ENCODE data around the gene VWCE.

VWCE gene, protein sequence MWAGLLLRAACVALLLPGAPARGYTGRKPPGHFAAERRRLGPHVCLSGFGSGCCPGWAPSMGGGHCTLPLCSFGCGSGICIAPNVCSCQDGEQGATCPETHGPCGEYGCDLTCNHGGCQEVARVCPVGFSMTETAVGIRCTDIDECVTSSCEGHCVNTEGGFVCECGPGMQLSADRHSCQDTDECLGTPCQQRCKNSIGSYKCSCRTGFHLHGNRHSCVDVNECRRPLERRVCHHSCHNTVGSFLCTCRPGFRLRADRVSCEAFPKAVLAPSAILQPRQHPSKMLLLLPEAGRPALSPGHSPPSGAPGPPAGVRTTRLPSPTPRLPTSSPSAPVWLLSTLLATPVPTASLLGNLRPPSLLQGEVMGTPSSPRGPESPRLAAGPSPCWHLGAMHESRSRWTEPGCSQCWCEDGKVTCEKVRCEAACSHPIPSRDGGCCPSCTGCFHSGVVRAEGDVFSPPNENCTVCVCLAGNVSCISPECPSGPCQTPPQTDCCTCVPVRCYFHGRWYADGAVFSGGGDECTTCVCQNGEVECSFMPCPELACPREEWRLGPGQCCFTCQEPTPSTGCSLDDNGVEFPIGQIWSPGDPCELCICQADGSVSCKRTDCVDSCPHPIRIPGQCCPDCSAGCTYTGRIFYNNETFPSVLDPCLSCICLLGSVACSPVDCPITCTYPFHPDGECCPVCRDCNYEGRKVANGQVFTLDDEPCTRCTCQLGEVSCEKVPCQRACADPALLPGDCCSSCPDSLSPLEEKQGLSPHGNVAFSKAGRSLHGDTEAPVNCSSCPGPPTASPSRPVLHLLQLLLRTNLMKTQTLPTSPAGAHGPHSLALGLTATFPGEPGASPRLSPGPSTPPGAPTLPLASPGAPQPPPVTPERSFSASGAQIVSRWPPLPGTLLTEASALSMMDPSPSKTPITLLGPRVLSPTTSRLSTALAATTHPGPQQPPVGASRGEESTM

DNA sequence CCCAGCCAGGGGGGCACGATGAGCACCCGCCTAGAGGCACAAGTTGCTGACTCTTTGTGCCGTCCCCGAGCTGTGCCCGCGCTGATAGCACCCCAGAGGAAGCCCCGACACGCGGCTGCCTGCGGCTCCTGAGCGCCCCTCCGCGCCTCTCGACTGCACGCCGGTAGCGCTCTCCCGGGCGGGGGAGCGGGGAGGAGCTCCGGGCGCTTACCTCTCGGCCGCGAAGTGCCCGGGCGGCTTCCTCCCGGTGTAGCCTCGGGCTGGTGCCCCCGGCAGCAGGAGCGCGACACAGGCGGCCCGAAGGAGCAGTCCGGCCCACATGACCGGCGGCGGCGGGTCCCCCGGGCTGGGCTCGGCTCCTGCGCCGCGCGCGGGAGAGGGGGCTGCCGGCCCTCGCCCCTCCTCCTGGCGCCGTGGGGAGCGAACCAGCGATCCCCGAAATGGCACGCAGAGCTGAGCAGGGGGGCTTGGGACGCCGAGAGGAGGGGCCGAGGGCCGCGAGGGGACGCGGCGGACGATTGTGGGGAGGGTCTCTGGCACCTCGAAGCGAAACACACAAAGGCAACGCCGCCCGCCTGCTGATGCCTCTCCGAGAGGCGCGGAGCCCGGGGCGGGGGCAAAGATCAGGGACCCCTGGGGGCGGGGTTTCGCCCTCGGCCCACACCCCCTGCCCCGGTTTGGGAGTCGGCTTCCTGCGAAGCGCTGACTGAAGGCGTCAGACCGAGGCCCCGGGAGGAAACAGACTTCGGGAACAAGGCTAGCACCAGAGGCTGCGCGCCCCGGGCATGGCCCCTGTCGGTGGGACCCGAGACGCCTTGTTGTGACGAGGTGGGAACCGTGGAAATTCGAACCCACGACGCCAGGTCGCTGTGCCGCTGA lies at the start of gene VWCE:
VWCE (minus strand) TSS at position 600 of the 879 bp plus-strand sequence; CDS start at position 321, 279 bp downstream.
- H3K27me3 ChIP-seq (ENCODE audit: insufficient read depth, low read length) = no peaks in the 10 kb centered on the region
- H2AFZ ChIP-seq (ENCODE audit: low read length, unreplicated experiment) = no peak within 1 kb of the TSS
- H3K36me3 ChIP-seq (ENCODE audit: insufficient read depth, low read length) = peaks cover 8% of the 10 kb centered on the region; the same call in 1 of the 2 replicates
- H3K4me1 ChIP-seq (ENCODE audit: control insufficient read depth, insufficient read depth, low read length, unreplicated experiment) = peaks cover 32% of the 10 kb centered on the region
- no peak within 1 kb of the TSS; the same call in 1 of the 2 replicates for H3K27ac ChIP-seq (ENCODE audit: low read depth, low read length)
- peak within 1 kb of the TSS; percentile 69 for H3K4me3 ChIP-seq (ENCODE audit: low read depth, low read length)
- no peaks in the 10 kb centered on the region for H3K79me2 ChIP-seq (ENCODE audit: control insufficient read depth, insufficient read depth, low read length, unreplicated experiment)

DNA sequence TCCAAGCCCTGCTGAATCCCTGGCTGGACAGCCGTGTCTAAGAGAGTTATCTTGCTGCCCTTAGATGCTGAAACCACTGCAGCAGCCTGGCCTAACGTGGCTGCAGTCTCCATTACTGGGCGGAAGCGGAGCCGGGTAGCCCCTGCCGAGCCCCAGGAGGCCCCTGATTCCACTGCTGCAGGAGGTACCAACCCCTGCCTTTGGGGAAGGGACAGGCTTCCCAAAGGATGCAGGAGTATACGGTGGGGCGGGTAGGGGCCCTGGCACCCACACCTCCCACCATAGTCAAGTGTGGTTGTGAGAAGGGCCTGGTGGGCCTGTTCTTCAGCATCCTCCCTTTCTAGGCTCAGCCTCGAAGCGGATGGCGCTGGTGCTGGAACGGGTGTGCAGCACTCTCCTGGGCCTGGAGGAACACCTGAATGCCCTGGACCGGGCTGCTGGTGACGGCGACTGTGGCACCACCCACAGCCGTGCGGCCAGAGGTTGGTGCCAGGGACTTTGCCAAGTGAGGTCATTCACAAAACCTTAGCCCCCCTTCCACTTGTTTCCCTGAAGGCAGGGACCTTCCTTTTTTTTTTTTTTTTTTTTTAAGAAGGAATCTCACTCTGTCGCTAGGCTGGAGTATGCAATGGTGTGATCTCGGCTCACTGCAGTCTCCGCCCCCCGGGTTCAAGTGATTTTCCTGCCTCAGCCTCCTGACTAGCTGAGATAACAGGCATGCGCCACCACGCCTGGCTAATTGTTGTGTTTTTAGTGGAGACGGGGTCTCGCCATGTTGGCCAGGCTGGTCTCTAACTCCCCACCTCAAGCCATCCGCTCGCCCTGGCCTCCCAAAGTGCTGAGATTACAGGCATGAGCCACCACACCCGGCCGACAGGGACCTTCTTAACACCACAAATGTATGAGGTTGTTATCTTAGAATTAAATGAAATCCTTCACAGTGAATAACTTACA lies 49.0 kb upstream of the VWCE start:
- Histone ChIP-seq H3K4me1 (ENCODE audit: control insufficient read depth, insufficient read depth, low read length, unreplicated experiment) (peaks cover 12% of the 10 kb centered on the region), H3K4me3 (ENCODE audit: low read depth, low read length) (no peak overlapping the region), H3K27me3 (ENCODE audit: insufficient read depth, low read length) (no peaks in the 10 kb centered on the region), H3K27ac (ENCODE audit: low read depth, low read length) (no peak overlapping the region), H2AFZ (ENCODE audit: low read length, unreplicated experiment) (no peak overlapping the region), H3K36me3 (ENCODE audit: insufficient read depth, low read length) (no peaks in the 10 kb centered on the region), H3K79me2 (ENCODE audit: control insufficient read depth, insufficient read depth, low read length, unreplicated experiment) (no peaks in the 10 kb centered on the region)

DNA sequence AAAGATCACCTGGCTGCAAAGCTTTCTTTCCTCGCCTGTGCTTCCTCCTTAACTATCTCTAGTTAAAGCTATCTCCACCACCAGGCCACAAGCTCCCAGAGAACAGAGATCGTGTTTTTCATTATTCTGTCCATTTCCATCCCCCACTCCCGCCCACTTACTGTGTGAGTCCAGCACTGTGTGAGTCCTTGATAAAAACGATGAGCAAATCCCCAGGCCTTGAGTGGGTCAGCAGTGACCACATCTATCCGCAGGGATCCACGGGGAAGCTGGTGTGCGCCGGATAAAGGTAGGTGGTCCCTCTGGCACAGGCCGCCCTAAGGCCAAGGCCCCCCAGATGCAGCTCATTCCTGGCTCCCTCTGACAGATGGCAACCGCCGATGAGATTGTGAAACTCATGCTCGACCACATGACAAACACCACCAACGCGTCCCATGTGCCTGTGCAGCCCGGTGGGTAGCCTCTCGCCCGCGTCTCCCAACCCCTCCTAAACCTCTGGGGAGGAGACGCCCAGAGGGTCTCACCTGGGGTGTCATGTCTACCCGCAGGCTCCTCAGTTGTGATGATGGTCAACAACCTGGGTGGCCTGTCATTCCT lies 47.2 kb upstream of the VWCE start:
- Histone ChIP-seq H2AFZ (ENCODE audit: low read length, unreplicated experiment) (no peak overlapping the region), H3K4me1 (ENCODE audit: control insufficient read depth, insufficient read depth, low read length, unreplicated experiment) (no peaks in the 10 kb centered on the region), H3K79me2 (ENCODE audit: control insufficient read depth, insufficient read depth, low read length, unreplicated experiment) (no peaks in the 10 kb centered on the region), H3K27me3 (ENCODE audit: insufficient read depth, low read length) (no peaks in the 10 kb centered on the region), H3K4me3 (ENCODE audit: low read depth, low read length) (no peak overlapping the region), H3K27ac (ENCODE audit: low read depth, low read length) (no peak overlapping the region), H3K36me3 (ENCODE audit: insufficient read depth, low read length) (0 out of 2 replicates have a peak, but pooled peaks cover 3% of the 10 kb centered on the region)

DNA sequence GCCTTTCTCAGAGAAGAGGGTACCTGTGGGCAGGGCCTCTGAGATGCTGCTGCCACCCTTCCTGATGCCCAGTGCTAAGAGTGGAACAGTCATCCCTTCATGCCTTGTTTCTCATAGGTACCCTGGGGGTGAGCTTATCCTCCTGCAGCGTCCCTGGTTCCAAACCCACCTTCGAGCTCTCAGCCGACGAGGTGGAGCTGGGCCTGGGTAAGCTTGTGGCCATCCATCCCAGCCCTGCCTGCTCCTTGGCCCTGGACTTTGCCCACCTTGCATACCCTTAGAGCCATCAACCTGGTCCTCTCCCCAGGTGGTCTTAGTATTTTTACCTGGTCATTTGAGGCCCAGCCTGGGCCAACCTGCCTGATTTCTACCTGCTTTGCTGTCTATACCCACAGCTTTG lies 46.6 kb upstream of the VWCE start:
- H3K4me3 ChIP-seq (ENCODE audit: low read depth, low read length) = no peak overlapping the region
- H2AFZ ChIP-seq (ENCODE audit: low read length, unreplicated experiment) = no peak overlapping the region
- H3K27ac ChIP-seq (ENCODE audit: low read depth, low read length) = no peak overlapping the region
- no peaks in the 10 kb centered on the region for H3K79me2 ChIP-seq (ENCODE audit: control insufficient read depth, insufficient read depth, low read length, unreplicated experiment)
- 0 out of 2 replicates have a peak, but pooled peaks cover 3% of the 10 kb centered on the region for H3K36me3 ChIP-seq (ENCODE audit: insufficient read depth, low read length)
- no peaks in the 10 kb centered on the region for H3K4me1 ChIP-seq (ENCODE audit: control insufficient read depth, insufficient read depth, low read length, unreplicated experiment)
- H3K27me3 ChIP-seq (ENCODE audit: insufficient read depth, low read length) = no peaks in the 10 kb centered on the region

DNA sequence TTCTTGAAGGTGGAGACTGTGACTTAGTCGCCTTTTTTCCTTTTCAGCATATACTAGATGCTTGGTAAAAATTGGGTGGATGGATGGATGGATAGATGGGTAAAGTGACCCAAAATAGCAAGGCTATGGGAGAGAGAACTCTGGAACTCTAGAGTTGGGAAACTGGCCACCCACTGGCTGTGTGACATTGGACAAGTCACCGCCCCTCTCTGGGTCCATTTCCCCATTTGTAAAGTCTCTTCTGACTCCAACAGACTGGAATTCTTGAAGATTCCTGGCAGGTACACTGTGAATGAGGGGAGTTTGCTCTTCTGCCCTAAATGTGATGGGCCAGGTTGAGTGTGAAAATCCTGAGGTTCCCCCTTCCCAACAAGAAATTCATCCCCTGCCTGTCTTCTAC lies 45.9 kb upstream of the VWCE start:
- H3K27me3 ChIP-seq (ENCODE audit: insufficient read depth, low read length) = no peaks in the 10 kb centered on the region
- 0 out of 2 replicates have a peak, but pooled peaks cover 3% of the 10 kb centered on the region for H3K36me3 ChIP-seq (ENCODE audit: insufficient read depth, low read length)
- no peak overlapping the region for H3K4me3 ChIP-seq (ENCODE audit: low read depth, low read length)
- no peak overlapping the region for H3K27ac ChIP-seq (ENCODE audit: low read depth, low read length)
- no peaks in the 10 kb centered on the region for H3K4me1 ChIP-seq (ENCODE audit: control insufficient read depth, insufficient read depth, low read length, unreplicated experiment)
- no peak overlapping the region for H2AFZ ChIP-seq (ENCODE audit: low read length, unreplicated experiment)
- no peaks in the 10 kb centered on the region for H3K79me2 ChIP-seq (ENCODE audit: control insufficient read depth, insufficient read depth, low read length, unreplicated experiment)

DNA sequence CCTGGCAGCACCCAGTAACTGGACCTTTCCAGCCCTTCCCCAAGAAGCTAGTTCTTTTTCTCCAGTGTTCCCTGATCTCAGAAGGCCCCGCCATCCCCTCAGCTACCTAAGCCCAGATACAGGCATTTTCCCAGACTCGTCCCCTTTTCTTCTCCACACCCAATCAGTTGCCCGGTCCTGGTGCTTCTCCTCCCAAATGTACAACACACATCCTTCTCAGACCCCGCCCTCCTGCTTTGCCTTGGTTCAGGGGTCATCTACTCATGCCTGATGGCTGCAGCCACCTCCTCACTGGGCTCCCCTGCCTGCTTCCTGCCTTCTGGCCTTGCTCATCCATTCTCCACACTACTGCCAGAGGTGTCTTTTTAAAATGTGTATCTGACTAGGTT lies 44.4 kb upstream of the VWCE start:
- 0 out of 2 replicates have a peak, but pooled peaks cover 3% of the 10 kb centered on the region for H3K36me3 ChIP-seq (ENCODE audit: insufficient read depth, low read length)
- no peak overlapping the region for H2AFZ ChIP-seq (ENCODE audit: low read length, unreplicated experiment)
- H3K79me2 ChIP-seq (ENCODE audit: control insufficient read depth, insufficient read depth, low read length, unreplicated experiment) = no peaks in the 10 kb centered on the region
- H3K4me1 ChIP-seq (ENCODE audit: control insufficient read depth, insufficient read depth, low read length, unreplicated experiment) = peaks cover 11% of the 10 kb centered on the region
- H3K27ac ChIP-seq (ENCODE audit: low read depth, low read length) = no peak overlapping the region
- no peaks in the 10 kb centered on the region for H3K27me3 ChIP-seq (ENCODE audit: insufficient read depth, low read length)
- H3K4me3 ChIP-seq (ENCODE audit: low read depth, low read length) = no peak overlapping the region

DNA sequence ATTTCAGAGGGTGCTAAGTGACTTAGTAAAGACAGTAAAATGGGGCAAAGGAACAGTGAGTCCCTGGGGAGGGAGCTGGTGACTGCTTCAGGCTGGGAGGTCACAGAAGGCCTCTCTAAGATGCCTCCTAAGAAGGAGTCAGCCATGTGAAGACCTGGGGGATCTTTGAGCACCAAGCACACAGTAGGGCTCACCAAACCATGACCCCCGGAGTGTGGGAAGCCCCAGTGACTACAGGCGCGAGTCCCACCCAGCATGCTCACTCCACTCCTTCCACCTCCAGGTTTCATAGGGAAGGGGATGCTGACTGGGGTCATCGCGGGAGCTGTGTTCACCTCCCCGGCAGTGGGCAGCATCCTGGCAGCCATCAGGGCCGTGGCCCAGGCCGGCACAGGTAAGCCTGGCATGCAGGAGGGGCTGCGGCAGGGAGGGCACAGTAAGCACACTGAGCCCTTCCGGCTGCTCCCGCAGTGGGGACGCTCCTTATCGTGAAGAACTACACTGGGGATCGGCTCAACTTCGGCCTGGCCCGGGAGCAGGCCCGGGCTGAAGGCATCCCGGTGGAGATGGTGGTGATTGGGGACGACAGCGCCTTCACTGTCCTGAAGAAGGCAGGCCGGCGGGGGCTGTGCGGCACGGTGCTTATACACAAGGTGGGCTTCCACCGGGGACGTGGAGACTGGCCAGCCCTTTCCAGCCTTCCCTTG lies 43.8 kb upstream of the VWCE start:
- 0 out of 2 replicates have a peak, but pooled peaks cover 3% of the 10 kb centered on the region for H3K36me3 ChIP-seq (ENCODE audit: insufficient read depth, low read length)
- no peaks in the 10 kb centered on the region for H3K79me2 ChIP-seq (ENCODE audit: control insufficient read depth, insufficient read depth, low read length, unreplicated experiment)
- no peak overlapping the region for H3K27ac ChIP-seq (ENCODE audit: low read depth, low read length)
- peaks cover 16% of the 10 kb centered on the region for H3K4me1 ChIP-seq (ENCODE audit: control insufficient read depth, insufficient read depth, low read length, unreplicated experiment)
- H3K4me3 ChIP-seq (ENCODE audit: low read depth, low read length) = no peak overlapping the region
- H2AFZ ChIP-seq (ENCODE audit: low read length, unreplicated experiment) = no peak overlapping the region
- no peaks in the 10 kb centered on the region for H3K27me3 ChIP-seq (ENCODE audit: insufficient read depth, low read length)

DNA sequence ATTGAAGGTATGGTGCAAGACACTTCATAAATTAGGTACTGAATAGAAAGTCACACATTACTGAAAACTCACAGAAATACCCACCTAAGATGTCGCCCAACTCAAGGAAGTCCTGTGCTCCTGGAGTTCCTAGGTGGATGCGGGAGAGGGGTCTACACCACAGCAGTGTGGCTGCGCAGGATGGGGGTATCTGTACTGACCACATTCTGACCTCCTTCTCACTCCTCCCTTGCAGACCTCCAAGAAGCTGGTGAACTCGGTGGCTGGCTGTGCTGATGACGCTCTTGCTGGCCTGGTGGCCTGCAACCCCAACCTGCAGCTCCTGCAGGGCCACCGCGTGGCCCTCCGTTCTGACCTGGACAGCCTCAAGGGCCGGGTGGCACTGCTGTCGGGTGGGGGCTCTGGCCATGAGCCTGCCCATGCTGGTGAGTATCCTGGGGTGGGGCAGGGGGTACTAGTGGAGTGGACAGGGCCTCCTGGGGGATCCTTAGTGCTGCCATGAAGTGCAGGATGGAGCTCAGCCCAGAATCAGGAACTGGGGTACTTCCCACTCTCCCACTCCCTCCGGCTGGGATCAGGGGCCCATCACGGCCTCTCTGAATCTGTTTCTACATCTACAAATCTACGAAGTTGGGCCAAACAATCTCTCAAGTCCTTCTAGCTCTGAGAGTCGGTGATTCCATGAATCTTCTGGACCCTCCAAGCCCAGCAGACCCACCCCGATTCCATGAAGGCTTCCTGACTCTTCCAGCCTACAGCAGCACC lies 42.8 kb upstream of the VWCE start:
- 0 out of 2 replicates have a peak, but pooled peaks cover 3% of the 10 kb centered on the region for H3K36me3 ChIP-seq (ENCODE audit: insufficient read depth, low read length)
- peaks cover 4% of the 10 kb centered on the region for H3K79me2 ChIP-seq (ENCODE audit: control insufficient read depth, insufficient read depth, low read length, unreplicated experiment)
- no peak overlapping the region for H2AFZ ChIP-seq (ENCODE audit: low read length, unreplicated experiment)
- H3K27me3 ChIP-seq (ENCODE audit: insufficient read depth, low read length) = no peaks in the 10 kb centered on the region
- H3K4me3 ChIP-seq (ENCODE audit: low read depth, low read length) = no peak overlapping the region
- H3K27ac ChIP-seq (ENCODE audit: low read depth, low read length) = no peak overlapping the region
- H3K4me1 ChIP-seq (ENCODE audit: control insufficient read depth, insufficient read depth, low read length, unreplicated experiment) = peaks cover 22% of the 10 kb centered on the region

All from ACC112 (cell line).